SKM-1 treated with dmso at 0.1 percent for 144 hours (cell line): ENCODE measurements around the gene TMEM190.
A peak's percentile ranks its signal among the peaks of the same experiment; 100 is the strongest.

Experiments used
- DNase-seq: peaks from one replicate; lab custom pipeline; 2025; ENCODE audit not compliant: unreplicated experiment; lab: John Stamatoyannopoulos, UW

TMEM190 gene

DNA sequence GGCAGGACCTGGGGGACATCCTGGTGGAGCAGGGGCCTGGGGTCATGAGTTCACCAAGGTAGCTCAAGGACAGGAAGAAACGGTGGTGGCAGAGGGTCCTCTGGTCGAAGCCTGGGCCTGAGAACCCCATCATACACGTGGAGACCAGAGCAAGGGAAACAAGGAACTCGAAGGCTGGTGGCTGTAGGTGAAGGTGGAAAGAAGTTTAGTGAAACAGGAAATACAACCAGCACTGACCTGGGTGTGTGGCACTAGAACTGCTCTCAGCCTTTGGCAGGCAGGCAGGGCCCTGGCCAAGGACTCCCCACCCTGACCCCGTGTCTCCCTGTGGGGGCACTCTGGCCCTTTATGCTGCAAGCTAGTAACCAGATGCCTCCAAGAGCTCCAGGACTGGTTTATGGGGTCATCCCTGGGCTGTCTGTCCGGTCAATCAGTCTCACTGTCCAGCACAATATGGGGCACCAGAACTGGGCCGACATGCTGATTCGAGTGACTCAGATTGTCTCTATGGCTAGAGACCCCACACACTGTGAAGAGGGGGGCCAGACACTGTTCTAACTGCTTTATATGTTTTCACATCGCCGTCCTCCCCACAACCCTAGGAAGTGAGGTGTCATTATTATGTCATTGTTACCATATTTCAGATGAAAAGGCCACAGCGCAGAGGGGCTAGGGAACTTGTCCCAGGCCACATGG, 25.9 kb upstream of the TMEM190 start:
- DNase-seq, result no peak

DNA sequence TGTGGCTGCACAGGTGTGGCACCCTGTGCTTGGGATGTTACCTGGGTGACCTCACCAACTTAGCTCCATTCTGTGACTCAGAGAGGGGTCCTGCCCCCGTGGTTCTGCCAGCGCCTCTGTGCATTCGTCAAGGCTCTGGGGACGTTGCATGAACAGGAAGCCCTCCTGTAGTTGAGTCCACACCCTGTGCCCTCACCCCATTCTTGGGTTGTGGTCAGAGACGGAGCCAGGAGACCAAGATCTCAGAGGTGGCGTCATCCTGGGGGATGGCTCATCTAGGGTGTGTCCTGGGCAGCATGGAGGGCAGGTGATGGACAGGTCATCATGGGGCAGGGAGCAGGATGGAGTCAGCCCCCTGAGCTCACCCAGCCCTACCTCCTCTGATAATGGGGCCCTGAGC, 24.6 kb upstream of the TMEM190 start:
- DNase-seq, result no peak

DNA sequence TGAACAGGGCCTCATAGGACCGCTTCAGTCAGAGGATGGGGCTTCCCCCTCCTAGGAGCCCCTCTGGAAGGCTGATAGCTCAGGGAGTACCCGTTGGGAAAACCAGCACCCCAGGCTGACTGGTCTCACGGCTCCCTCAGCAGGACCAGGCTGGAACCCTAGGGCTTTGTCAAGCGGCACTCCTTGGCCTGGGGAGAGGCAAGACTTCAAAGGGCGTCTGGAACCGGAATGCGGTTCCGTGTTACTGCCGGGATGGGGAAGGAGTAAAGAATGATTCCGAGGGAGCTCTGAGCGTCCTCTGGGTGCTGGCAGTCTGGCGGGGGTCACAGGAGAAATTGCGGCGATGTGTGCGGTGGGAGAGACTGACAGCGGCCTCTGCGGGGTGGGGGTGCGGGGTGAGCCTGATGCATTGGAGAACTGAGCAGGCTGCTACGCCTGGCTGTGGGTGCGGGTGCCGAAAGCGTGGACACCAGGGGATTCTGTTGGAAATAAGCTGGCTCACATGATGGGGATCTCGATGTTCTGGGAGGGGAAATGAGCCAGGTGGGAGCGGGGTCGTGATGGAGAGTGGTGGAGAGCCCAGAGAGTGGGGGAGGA, 24.0 kb upstream of the TMEM190 start:
- no peak for DNase-seq

GRCh38 chr19:55353356-55353802, 23.2 kb upstream of the TMEM190 start:
- no peak for DNase-seq

- DNase-seq, result peak; percentile 27
Observed at GRCh38 chr19:55353803-55354697, 22.6 kb upstream of the TMEM190 start.

DNA sequence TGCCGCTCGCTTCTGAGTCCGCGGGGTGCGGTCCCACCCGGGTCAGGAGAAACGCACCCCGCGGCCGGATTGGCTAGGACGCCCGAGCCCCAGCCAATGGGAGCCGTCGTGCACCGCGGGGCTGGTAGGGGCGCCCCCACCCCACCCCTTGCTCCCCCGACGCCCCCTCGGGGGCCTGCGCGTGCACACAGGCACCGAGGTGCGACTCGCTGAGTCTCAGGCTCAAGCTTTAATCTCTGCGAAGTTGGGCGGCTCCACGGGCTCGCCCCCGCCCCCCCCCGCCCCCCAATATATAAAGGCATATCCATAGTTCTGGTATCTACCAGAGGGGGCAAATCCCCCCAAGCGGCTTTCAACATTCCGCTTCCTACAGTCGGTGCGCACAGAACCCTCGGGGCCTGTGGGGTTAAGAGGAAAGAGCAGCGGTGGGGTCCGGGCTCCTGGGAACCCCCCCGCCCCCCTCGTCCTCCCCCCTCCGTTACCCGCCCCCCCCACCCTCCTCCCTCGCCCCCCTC, 21.9 kb upstream of the TMEM190 start, which contains the start of gene COX6B2:
COX6B2 (minus strand) TSS at position 22 of the 515 bp plus-strand sequence. CDS start 198 bp downstream, outside the sequence.
- DNase-seq, result no peak

DNA sequence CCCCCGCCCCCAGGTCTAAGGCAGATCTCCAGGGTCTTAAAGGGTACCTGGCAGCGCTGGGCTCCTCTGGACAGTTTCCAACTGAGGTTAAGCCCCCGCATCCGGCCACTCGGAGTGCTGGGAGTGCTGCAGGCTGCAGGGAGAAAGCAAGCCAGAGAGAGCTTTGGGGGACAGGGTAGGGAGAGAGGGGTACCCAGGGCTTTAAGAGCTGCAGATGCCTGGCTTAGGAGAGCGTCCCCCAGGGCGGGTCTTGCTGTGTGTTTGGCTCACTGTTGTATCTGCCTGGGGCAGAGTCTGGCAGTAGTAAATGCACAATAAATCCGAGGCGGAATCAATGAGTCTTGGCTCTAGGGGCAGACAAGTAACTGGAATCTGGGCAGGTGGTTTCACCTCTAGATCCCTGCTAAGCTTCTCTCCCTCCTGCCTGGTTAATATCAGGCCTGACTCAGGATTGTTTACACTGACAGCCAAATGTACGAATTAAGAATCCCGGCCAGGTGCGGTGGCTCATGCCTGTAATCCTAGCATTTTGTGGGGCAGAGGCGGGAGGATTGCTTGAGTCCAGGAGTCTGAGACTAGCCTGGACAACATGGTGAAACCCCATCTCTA, 21.3 kb upstream of the TMEM190 start:
- DNase-seq, result no peak

DNA sequence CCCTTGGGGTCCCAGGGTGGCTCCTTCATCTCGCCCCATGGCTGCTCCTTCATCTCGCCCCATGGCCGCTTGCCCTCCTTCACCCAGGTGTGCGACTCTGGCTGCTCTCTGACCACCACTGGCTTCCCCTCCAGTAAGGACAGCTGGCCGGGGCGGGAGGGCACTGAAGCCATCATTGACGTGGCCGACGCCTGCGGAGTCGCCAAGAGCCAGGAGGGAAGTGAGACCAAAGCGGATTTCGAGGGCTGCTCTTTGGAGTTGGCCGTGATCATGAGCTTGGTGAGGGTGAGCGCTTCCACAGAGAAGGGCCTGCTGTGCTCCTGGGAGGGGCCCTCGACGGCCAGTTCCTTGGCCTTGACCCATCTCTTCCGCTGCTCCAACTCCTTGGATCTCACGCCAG, 18.1 kb upstream of the TMEM190 start:
- no peak for DNase-seq

DNA sequence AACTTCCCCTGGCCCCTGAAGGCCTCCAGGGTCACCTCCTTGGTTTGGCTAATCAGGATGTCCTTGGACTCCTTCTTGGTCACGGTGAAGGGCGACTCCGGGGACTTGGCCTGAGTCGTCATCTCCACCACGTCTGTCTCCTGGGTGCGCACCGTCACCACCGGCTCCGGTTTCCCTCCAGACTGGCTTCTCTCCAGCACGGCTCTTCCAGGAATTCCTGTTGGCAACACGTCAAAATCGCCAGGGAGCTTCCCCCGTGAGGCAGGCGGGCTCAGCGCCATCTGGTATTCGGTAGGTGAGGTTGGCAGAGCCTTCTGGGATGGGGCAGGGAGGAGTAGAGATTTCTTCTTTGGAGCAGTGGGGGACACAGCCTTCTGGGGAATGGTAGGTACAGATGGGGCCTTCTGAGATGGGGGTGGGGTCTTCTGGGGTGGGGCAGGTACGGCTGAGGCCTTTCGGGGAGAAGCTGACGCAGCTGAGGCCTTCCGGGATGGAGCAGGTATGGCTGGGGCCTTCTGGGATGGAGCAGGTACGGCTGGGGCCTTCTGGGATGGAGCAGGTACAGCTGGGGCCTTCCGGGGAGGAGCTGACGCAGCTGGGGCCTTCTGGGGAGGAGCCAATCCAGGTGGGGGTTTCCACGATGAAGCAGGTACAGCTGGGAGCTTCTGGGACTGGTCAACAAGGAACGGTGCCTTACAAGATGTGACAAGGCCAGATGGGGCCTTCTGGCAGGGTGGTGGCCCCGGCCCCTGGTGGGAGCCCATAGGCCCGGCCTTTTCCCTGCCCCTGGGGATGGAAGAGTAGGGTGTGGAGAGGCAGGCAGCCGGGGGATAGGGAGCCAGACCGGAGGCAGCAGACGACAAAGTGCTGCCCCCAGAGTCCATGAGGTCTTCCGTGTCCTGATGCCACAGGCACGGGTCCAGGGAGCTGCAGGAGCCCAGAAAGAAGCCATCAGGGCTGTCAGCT, 17.4 kb upstream of the TMEM190 start:
- DNase-seq, result no peak

DNA sequence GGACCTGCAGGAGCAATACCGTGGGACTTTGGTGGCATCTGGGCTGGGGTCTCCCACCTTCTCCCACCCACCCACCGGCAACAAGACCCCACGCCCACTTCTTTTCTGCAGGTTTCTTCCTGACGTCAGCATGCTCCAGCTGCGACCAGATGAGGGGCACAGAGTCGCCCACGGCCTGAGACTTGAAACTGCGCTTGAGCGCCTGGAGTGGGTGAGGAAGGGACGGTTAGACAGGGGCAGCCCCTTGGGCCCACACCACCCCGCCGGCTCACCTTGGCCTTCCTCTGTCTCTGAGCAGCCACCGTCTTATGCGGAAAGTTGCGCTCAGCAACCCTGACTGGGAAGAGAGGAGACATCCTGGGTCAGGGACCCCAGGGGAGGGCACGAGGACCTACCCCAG, 15.7 kb upstream of the TMEM190 start:
- DNase-seq, result no peak

GRCh38 chr19:55362174-55362989, 14.2 kb upstream of the TMEM190 start:
- no peak for DNase-seq

GRCh38 chr19:55362990-55363716, 13.5 kb upstream of the TMEM190 start, which contains the start of gene GARIN5B:
GARIN5B (minus strand) TSS chr19:55363260; CDS start chr19:55363066, 194 bp downstream.
- no peak for DNase-seq

DNA sequence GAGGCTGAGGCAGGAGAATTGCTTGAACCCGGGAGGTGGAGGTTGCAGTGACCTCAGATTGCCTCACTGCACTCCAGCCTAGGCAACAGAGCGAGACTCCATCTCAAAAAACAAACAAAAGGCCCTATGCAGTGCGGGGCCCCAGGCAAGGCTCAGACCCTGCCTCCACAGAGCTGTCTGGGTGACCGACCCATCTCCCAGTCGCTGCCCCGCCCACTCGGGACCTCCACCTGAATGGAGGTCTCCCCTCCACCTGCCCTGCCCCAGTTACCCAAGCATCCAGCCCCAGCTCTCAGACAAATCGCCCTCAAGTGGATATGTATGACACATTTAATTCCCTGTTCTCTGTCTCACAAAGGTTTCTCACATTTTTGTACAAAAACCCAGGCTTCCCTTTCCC, 11.4 kb upstream of the TMEM190 start:
- no peak for DNase-seq

- no peak for DNase-seq
Observed at GRCh38 chr19:55365964-55366363, 10.7 kb upstream of the TMEM190 start.

DNA sequence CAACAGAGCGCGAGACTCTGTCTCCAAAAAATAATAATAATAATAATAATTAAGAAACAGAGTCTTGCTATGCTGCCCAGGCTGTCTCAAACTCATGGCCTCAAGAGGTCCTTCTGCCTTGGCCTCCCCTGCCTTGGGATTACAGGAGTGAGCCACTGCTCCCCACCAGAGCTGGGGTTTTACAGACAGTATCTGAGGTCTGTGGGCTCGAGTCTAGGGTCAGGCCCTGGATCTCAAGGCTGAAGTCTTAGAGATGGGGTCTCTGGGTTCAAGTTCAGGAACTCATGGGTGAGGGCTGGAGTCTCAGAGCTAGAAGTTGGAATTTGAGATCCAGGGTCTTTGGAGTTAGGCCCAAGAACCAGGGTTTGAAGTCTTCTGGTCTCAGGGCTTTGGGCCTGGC, 9.8 kb upstream of the TMEM190 start:
- DNase-seq, result no peak

- DNase-seq, result no peak
Observed at GRCh38 chr19:55368106-55368505, 8.5 kb upstream of the TMEM190 start.

DNA sequence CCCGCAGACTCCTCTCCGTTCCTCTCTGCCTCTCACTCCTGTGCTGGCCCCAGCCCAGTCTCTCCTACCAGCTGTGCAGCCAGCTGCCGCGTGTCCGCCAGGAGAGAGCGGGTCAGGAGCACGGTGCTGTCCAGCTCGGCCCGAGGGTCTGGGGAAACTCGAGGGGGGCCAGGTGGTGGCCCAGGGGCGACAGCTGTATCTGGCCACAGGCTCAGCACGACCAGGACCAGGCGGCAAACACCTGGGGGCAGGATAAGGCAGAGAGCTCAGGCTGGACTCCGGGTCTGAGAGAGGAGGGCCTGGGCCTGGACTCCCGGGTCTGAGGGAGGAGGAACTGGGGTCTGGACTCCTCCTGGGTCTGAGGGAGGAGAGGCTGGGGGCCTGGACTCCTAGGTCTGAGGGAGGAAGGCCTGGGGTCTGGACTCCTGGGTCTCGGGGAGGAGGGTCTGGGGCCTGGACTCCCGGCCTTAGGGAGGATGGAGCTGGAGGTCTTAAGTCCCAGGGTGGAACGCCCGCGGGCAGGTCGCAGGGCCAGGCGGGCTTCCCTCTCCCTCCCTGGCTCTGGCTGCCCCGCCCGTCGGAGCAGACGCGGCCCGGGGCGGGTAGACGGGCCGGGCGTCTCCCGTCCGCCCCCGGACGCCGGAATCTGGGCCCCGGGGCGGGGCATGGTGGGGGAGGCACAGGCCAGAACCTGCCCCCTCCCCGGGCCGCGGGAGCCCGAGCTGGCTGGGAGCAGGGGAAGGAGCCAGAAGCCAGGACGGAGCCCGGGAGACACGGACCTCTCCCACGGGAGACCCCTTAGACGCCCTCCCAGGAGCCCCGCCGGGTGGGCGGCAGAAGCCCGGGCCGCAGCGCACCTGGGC, 7.7 kb upstream of the TMEM190 start:
- no peak for DNase-seq
